ENCODE measurements around the gene PTPRD.

Gene PTPRD

GRCh38 chr9:10045598-10045997 is 567.2 kb downstream of the PTPRD start:
- DNase-seq, result no peak

- no peak for DNase-seq
Measured at GRCh38 chr9:10041726-10042229, 571.0 kb downstream of the PTPRD start.

- DNase-seq, result no peak
Measured at GRCh38 chr9:10036095-10036494, 576.7 kb downstream of the PTPRD start.

GRCh38 chr9:10032166-10032565 is 580.6 kb downstream of the PTPRD start:
- DNase-seq, result no peak

- no peak for DNase-seq
Measured at GRCh38 chr9:10026443-10026984, 586.3 kb downstream of the PTPRD start.

GRCh38 chr9:10015755-10016154 is 597.0 kb downstream of the PTPRD start:
- no peak for DNase-seq

GRCh38 chr9:10014889-10015288 is 597.9 kb downstream of the PTPRD start:
- DNase-seq, result no peak

GRCh38 chr9:10009401-10009800 is 603.4 kb downstream of the PTPRD start:
- no peak for DNase-seq

- no peak for DNase-seq
Measured at GRCh38 chr9:10008101-10008799, 604.6 kb downstream of the PTPRD start.

GRCh38 chr9:10007356-10007755 is 605.4 kb downstream of the PTPRD start:
- DNase-seq, result no peak

- no peak for DNase-seq
Measured at GRCh38 chr9:10005206-10005605, 607.6 kb downstream of the PTPRD start.

GRCh38 chr9:10003047-10003446 is 609.8 kb downstream of the PTPRD start:
- DNase-seq, result no peak

- no peak for DNase-seq
Measured at GRCh38 chr9:10000669-10001068, 612.1 kb downstream of the PTPRD start.

- no peak for DNase-seq
Measured at GRCh38 chr9:9998491-9999287, 614.1 kb downstream of the PTPRD start.

- DNase-seq, result no peak
Measured at GRCh38 chr9:9997585-9997984, 615.2 kb downstream of the PTPRD start.

GRCh38 chr9:9996259-9996658 is 616.5 kb downstream of the PTPRD start:
- DNase-seq, result no peak

- no peak for DNase-seq
Measured at GRCh38 chr9:9992936-9993335, 619.9 kb downstream of the PTPRD start.

- no peak for DNase-seq
Measured at GRCh38 chr9:9973062-9973461, 639.7 kb downstream of the PTPRD start.

- DNase-seq, result no peak
Measured at GRCh38 chr9:9970514-9970913, 642.3 kb downstream of the PTPRD start.

GRCh38 chr9:9963841-9964240 is 649.0 kb downstream of the PTPRD start:
- no peak for DNase-seq

- DNase-seq, result no peak
Measured at GRCh38 chr9:9961934-9962333, 650.9 kb downstream of the PTPRD start.

GRCh38 chr9:9961487-9961886 is 651.3 kb downstream of the PTPRD start:
- DNase-seq, result no peak

GRCh38 chr9:9951556-9952160 is 661.1 kb downstream of the PTPRD start:
- DNase-seq, result no peak

- no peak for DNase-seq
Measured at GRCh38 chr9:9950813-9951212, 662.0 kb downstream of the PTPRD start.

Data from SW 1271 (cell line).